Measurements from ENCODE around the gene SESN3.

Gene SESN3

DNA sequence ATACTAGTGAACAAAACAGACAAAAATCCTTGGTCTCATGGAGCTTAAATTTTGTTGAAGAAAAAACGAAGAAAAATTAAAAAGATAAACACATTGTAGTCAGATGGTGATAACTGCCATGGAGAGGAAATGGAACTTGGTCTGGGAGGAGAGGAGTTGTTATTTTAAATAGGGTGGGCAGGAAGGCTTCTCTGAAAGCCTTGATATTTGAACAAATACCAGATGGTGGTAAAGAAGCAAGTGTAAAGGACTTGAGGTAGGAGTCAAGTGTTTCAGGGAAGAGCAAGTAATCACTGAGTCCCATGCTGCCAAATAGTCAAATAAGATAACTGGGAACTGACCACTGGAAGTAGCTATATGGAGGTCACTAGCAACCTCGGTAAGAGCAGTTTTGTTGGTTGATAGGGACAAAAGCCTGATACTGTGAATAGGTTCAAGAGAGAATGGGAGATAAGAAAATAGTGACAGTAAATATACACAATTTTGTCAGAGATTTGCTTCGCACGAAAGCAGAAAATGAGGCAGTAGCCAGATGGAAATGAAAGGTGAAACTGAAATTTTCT, 55.1 kb downstream of the SESN3 start:
- no peak overlapping the region for H3K4me2 ChIP-seq
- no peaks in the 10 kb centered on the region for H3K27me3 ChIP-seq (ENCODE audit: insufficient read depth, low read depth)
- no peaks in the 10 kb centered on the region for H4K20me1 ChIP-seq (ENCODE audit: insufficient read depth)
- H3K4me3 ChIP-seq (IDR thresholded peaks at IDR 0.05; ENCODE audit: insufficient read depth, low read depth, low read length), result no peak overlapping the region
- no peaks in the 10 kb centered on the region for H3K79me2 ChIP-seq (ENCODE audit: insufficient read depth, low read depth)
- no peak overlapping the region for H2AFZ ChIP-seq (ENCODE audit: low read depth)
- no peaks in the 10 kb centered on the region for H3K4me1 ChIP-seq (ENCODE audit: low read depth, poor library complexity, severe bottlenecking)
- H3K9ac ChIP-seq, result no peak overlapping the region
- H3K36me3 ChIP-seq (ENCODE audit: insufficient read depth), result no peaks in the 10 kb centered on the region
- TF ChIP-seq, protein P1, sequence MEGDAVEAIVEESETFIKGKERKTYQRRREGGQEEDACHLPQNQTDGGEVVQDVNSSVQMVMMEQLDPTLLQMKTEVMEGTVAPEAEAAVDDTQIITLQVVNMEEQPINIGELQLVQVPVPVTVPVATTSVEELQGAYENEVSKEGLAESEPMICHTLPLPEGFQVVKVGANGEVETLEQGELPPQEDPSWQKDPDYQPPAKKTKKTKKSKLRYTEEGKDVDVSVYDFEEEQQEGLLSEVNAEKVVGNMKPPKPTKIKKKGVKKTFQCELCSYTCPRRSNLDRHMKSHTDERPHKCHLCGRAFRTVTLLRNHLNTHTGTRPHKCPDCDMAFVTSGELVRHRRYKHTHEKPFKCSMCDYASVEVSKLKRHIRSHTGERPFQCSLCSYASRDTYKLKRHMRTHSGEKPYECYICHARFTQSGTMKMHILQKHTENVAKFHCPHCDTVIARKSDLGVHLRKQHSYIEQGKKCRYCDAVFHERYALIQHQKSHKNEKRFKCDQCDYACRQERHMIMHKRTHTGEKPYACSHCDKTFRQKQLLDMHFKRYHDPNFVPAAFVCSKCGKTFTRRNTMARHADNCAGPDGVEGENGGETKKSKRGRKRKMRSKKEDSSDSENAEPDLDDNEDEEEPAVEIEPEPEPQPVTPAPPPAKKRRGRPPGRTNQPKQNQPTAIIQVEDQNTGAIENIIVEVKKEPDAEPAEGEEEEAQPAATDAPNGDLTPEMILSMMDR (conservative IDR thresholded peaks at IDR 0.05; ENCODE audit: low read depth, low read length), result no peak
- no peak overlapping the region for H3K27ac ChIP-seq

DNA sequence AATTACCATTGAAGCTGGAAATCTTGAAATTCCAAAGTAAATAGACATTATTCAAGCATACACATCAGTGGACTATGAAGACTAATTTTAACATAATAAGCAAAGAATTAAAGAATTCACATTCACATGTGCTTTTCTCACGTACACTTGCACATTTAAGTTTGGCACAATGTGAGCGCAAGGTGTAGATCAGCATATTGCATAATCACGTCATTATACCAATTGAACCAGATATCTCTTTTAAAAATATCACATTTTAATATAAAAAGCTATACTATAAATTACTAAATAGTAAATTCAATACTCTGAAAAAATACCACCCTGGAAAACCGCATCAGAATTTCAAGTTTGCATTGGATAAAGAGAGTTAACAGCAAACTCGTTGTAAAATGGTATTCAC, 60.7 kb downstream of the SESN3 start:
- Histone ChIP-seq H3K36me3 (ENCODE audit: insufficient read depth) (no peaks in the 10 kb centered on the region), H3K27ac (no peak overlapping the region), H3K4me2 (no peak overlapping the region), H3K27me3 (ENCODE audit: insufficient read depth, low read depth) (no peaks in the 10 kb centered on the region), H3K4me3 (IDR thresholded peaks at IDR 0.05; ENCODE audit: insufficient read depth, low read depth, low read length) (no peak overlapping the region), H3K4me1 (ENCODE audit: low read depth, poor library complexity, severe bottlenecking) (no peaks in the 10 kb centered on the region), H3K9ac (no peak overlapping the region), H3K79me2 (ENCODE audit: insufficient read depth, low read depth) (no peaks in the 10 kb centered on the region), H4K20me1 (ENCODE audit: insufficient read depth) (no peaks in the 10 kb centered on the region), H2AFZ (ENCODE audit: low read depth) (no peak overlapping the region)
- TF ChIP-seq, protein P1 (conservative IDR thresholded peaks at IDR 0.05; ENCODE audit: low read depth, low read length), result no peak

GRCh38 chr11:95166781-95167180, 64.2 kb downstream of the SESN3 start:
- no peaks in the 10 kb centered on the region for H4K20me1 ChIP-seq (ENCODE audit: insufficient read depth)
- no peak overlapping the region for H3K27ac ChIP-seq

DNA sequence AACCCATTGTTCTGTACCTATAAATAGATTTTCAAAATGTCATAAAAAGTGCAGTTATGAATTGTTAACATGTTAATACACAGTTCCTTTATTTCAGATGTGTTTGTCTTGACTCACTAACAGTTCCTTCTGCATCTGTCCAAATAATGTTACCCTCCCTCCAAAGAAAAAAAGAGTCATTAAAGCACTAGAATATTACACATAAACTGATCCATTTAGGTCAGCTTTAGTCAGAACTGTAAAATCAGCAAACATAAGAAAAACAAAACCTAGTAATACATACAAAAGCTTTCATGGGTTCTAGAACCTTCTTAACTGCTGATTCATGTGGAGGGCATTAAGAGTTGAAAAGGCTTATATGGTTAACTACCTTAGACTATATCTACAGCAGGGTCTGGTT, 65.4 kb downstream of the SESN3 start:
- H3K4me3 ChIP-seq (IDR thresholded peaks at IDR 0.05; ENCODE audit: insufficient read depth, low read depth, low read length), result no peak overlapping the region
- H3K27ac ChIP-seq, result no peak overlapping the region
- no peaks in the 10 kb centered on the region for H3K27me3 ChIP-seq (ENCODE audit: insufficient read depth, low read depth)
- H3K36me3 ChIP-seq (ENCODE audit: insufficient read depth), result no peaks in the 10 kb centered on the region
- H2AFZ ChIP-seq (ENCODE audit: low read depth), result no peak overlapping the region
- no peaks in the 10 kb centered on the region for H3K79me2 ChIP-seq (ENCODE audit: insufficient read depth, low read depth)
- no peaks in the 10 kb centered on the region for H4K20me1 ChIP-seq (ENCODE audit: insufficient read depth)
- TF ChIP-seq, protein P1 (conservative IDR thresholded peaks at IDR 0.05; ENCODE audit: low read depth, low read length), result no peak
- no peaks in the 10 kb centered on the region for H3K4me1 ChIP-seq (ENCODE audit: low read depth, poor library complexity, severe bottlenecking)
- H3K4me2 ChIP-seq, result no peak overlapping the region
- H3K9ac ChIP-seq, result no peak overlapping the region

More at GRCh38 chr11:95166781-95167180, 64.2 kb downstream of the SESN3 start:
- Histone ChIP-seq H3K36me3 (ENCODE audit: insufficient read depth) (no peaks in the 10 kb centered on the region), H3K27me3 (ENCODE audit: insufficient read depth, low read depth) (no peaks in the 10 kb centered on the region), H3K4me1 (ENCODE audit: low read depth, poor library complexity, severe bottlenecking) (no peaks in the 10 kb centered on the region), H3K4me2 (no peak overlapping the region), H3K79me2 (ENCODE audit: insufficient read depth, low read depth) (no peaks in the 10 kb centered on the region), H3K9ac (no peak overlapping the region), H3K4me3 (IDR thresholded peaks at IDR 0.05; ENCODE audit: insufficient read depth, low read depth, low read length) (no peak overlapping the region), H2AFZ (ENCODE audit: low read depth) (no peak overlapping the region)
- TF ChIP-seq, protein P1 (conservative IDR thresholded peaks at IDR 0.05; ENCODE audit: low read depth, low read length), result no peak

All from KMS-11 (cell line).